BJ (cell line): ENCODE data around the gene LTF. TPM values are rescaled to one million over a fixed set of nuclear protein-coding genes. Genes with fewer than 3 reads are reported as not detected.

Source experiments
- CTCF ChIA-PET: fragments of 350-600 bp; formaldehyde crosslinking; extraction: SDS; loops from one replicate; lab custom pipeline; 2021; ENCODE audit warnings: antibody characterized with exemption, inconsistent platforms; lab: Yijun Ruan, JAX
- POLR2A ChIA-PET: fragments of 300-600 bp; sonication (Branson Sonifier 250); formaldehyde crosslinking; extraction: SDS; loops from one replicate; lab custom pipeline; 2021; ENCODE audit warnings: antibody characterized with exemption; lab: Charles Lee
- DNase-seq: peaks from one replicate; pipeline ENCODE4 v3.0.0-alpha.2; 2011; ENCODE audit warnings: low read depth
- H3K27me3 ChIP-seq: 2 replicates; pipeline ENCODE4 v1.6.0; 2011; ENCODE audit warnings: low read length; ENCODE audit not compliant: control insufficient read depth, insufficient read depth
- H3K36me3 ChIP-seq: 2 replicates; pipeline ENCODE4 v1.5.1; 2011; ENCODE audit warnings: low read length; ENCODE audit not compliant: control insufficient read depth, insufficient read depth
- H3K4me3 ChIP-seq: 2 replicates; pipeline ENCODE4 v1.5.1; 2011; ENCODE audit warnings: low read depth, mild to moderate bottlenecking, control low read depth, low read length
- CTCF ChIP-seq: IDR thresholded peaks from 2 replicates; pipeline ENCODE4 v1.5.1; 2011; ENCODE audit warnings: low read depth, mild to moderate bottlenecking, control low read depth, inconsistent platforms, low read length, moderate library complexity; ENCODE audit not compliant: insufficient read depth
- polyA plus RNA-seq: library from polyadenylated mRNA; depleted of rRNA; stranded (reverse); fragments of >200 nt; gene quantifications from 2 replicates; pipeline ENCODE4 v1.2.3, GENCODE V29; 2011

Gene LTF
- polyA plus RNA-seq, 1 experiment: not detected

- no peak for DNase-seq
- Histone ChIP-seq H3K27me3 (peaks cover under 1% of the 10 kb centered on the region; the same call in 1 of the 2 replicates), H3K36me3 (no peaks in the 10 kb centered on the region), H3K4me3 (no peak overlapping the region)
- ChIA-PET CTCF (interaction anchor here (0.8 to 3.1 kb wide), 5 partner anchors 12 to 147 kb away, joined by 3 to 15 read pairs (median 5); no protein-coding TSS in a partner anchor), POLR2A (no interaction called here)
- no peak for TF ChIP-seq CTCF
Measured at GRCh38 chr3:46482632-46483350, 18.1 kb upstream of the LTF start.

- DNase-seq: no peak
- Histone ChIP-seq H3K36me3 (no peaks in the 10 kb centered on the region), H3K27me3 (peaks cover 5% of the 10 kb centered on the region), H3K4me3 (no peak overlapping the region)
- TF ChIP-seq CTCF: no peak
- CTCF ChIA-PET: interaction anchor here (0.7 to 2.0 kb wide), 3 partner anchors 14 to 148 kb away, joined by 3 to 6 read pairs (median 4); no protein-coding TSS in a partner anchor
- POLR2A ChIA-PET: no interaction called here
Measured at GRCh38 chr3:46481636-46482035, 16.9 kb upstream of the LTF start.

GRCh38 chr3:46480491-46481195 lies 15.9 kb upstream of the LTF start:
- peaks cover 5% of the 10 kb centered on the region for H3K27me3 ChIP-seq
- no peaks in the 10 kb centered on the region for H3K36me3 ChIP-seq
- CTCF ChIA-PET: interaction anchor here (0.7 to 2.1 kb wide), 3 partner anchors 8 to 149 kb away, joined by 4 to 17 read pairs (median 6); no protein-coding TSS in a partner anchor
- TF ChIP-seq CTCF: no peak
- POLR2A ChIA-PET: no interaction called here
- DNase-seq: no peak
- no peak overlapping the region for H3K4me3 ChIP-seq

- H3K27me3 ChIP-seq: peaks cover 5% of the 10 kb centered on the region
- ChIA-PET CTCF (interaction anchor here (1.4 to 2.1 kb wide), 2 partner anchors 9 to 36 kb away, joined by 3 to 17 read pairs; no protein-coding TSS in a partner anchor), POLR2A (no interaction called here)
- no peak for TF ChIP-seq CTCF
- no peaks in the 10 kb centered on the region for H3K36me3 ChIP-seq
- no peak for DNase-seq
- H3K4me3 ChIP-seq: no peak overlapping the region
Measured at GRCh38 chr3:46479696-46480095, 15.0 kb upstream of the LTF start.

- POLR2A ChIA-PET: no interaction called here
- TF ChIP-seq CTCF: no peak
- CTCF ChIA-PET: interaction anchor here (1.4 to 4.1 kb wide), 2 partner anchors 9 to 36 kb away, joined by 3 to 36 read pairs; no protein-coding TSS in a partner anchor
- no peak for DNase-seq
- H3K4me3 ChIP-seq: no peak overlapping the region
- H3K27me3 ChIP-seq: peaks cover 5% of the 10 kb centered on the region
- no peaks in the 10 kb centered on the region for H3K36me3 ChIP-seq
Measured at GRCh38 chr3:46479021-46479420, 14.3 kb upstream of the LTF start.
